Omental fat pad (tissue), 4 donors: ENCODE data around the gene HOPX. TPM values are rescaled to one million over a fixed set of nuclear protein-coding genes. Genes with fewer than 3 reads are reported as not detected.
"Not testable (repeated sequence)": the region's sequence is repeated elsewhere in the genome, so short reads cannot be mapped to it uniquely, and the experiment has no call there.

Experiments used
- ATAC-seq: fragments of 150-250 bp; one replicate; pipeline ENCODE4 v1.9.1; 2016; ENCODE audit warnings: mild to moderate bottlenecking, moderate library complexity; ENCODE audit not compliant: low FRiP score
- DNase-seq: peaks from one replicate; pipeline ENCODE4 v3.0.0-alpha.2; 2019; ENCODE audit warnings: low spot score
- CTCF ChIP-seq, 3 donors: fragments of 450-650 bp; IDR thresholded peaks; one replicate each; pipeline ENCODE4 v1.5.1; 2016 to 2017; ENCODE audit warnings: antibody characterized with exemption in 3 of 3, mild to moderate bottlenecking in 3 of 3, moderate library complexity in 2 of 3
- total RNA-seq, 4 donors: library from RNA; depleted of rRNA; stranded (reverse); fragments of >200 nt; gene quantifications; one replicate each; pipeline ENCODE4 v1.1.0, GENCODE V29; 2016

HOPX gene
- total RNA-seq, 4 donors from 2014 or later = 2.4 to 6.8 (median 4.1) TPM

DNA sequence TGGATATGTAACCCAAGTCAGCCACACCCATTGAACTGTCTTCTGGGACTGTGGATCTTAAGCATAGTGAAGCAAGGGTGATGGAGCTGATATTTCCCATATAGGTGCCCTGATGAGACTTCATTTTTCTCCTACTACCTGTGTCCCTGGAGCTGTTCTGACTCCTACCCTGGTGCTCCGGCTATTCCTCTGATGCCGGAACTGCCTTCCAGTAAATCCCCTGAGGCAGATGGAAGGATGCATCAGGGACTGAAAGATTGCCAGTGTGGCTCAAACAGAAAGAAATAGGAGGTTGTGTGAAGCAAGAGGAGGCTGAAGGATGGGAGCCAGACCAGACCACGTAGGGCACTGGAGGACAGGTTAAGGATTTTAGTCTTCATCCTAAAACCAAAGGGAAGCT is 74.7 kb downstream of the HOPX start:
- DNase-seq (no peak), ATAC-seq (no peak)
- no peak for TF ChIP-seq CTCF (IDR thresholded peaks at IDR 0.05)

DNA sequence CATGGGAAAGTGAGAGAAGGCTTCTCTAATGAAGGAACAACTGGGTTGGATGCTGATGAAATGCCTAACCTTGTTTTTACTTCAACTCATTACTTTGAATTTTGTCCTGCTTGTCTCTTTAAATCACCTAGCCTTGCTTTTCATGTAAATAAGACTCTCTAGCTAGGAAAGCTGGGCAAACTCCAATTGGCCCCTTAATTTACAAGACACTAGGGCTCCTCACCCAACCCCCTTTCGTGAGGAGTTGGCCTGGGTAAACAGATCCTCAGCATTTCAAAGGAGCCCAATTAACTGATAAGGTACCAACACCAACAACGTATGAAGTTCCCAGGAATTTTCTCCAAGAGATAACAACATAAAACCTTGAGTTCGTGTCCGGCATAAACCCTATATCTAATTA is 75.6 kb downstream of the HOPX start:
- not testable (repeated sequence) for ATAC-seq, DNase-seq

DNA sequence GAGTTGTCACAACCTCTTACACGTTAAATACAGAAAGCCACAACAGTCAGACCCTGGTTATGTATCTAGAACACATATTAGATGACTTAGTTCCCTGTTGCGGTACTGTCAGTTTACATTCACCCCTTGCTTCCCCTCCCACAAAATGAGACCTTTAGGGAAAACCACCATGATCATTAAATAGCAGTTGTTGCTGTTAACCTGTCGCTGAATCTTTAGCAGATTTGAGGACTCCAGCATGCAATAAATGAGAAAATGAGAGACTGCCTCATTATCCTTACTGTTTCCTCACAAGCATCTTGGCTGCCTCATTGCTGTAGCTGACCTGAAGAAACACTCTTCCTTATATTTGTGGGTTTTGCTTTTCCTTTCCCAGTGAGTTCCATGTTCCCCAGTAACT is 77.8 kb downstream of the HOPX start:
- ATAC-seq (no peak), DNase-seq (no peak)
- TF ChIP-seq CTCF (IDR thresholded peaks at IDR 0.05) = no peak

Other genes with a start within 250 kb of the HOPX start
- 10 to 100 TPM in 1 of 4 donors, 1 to 10 TPM in 3; 2.8 to 22.1 (median 5.5) TPM for gene PPAT, start 245.7 kb downstream of the HOPX start, total RNA-seq
- gene PAICS, start 245.0 kb downstream of the HOPX start, total RNA-seq = 10 to 100 TPM; 23.2 to 59.1 (median 29.0) TPM
- 10 to 100 TPM; 54.2 to 91.6 (median 63.6) TPM for gene SRP72, start 213.7 kb downstream of the HOPX start, total RNA-seq
- gene ARL9, start 175.5 kb downstream of the HOPX start, total RNA-seq = under 1 TPM in 2 of 4 donors, not detected in 2; 0.12 to 0.19 TPM
- gene SPINK2, start 140.4 kb upstream of the HOPX start, total RNA-seq = 1 to 10 TPM in 1 of 4 donors, not detected in 3; 5.7 TPM
- gene REST, start 226.6 kb upstream of the HOPX start, total RNA-seq = 10 to 100 TPM; 20.7 to 35.5 (median 29.0) TPM